GM12865 (cell line): Measurements from ENCODE around the gene KRT80.

Source experiments
- DNase-seq: peaks from one replicate; pipeline ENCODE4 v3.0.0; 2010; ENCODE audit warnings: low read depth
- H3K4me3 ChIP-seq: 2 replicates; pipeline ENCODE4 v1.5.1; 2011; ENCODE audit warnings: mild to moderate bottlenecking, low read depth, low read length, control low read depth
- CTCF ChIP-seq: IDR thresholded peaks from 2 replicates; pipeline ENCODE4 v1.5.1; 2011; ENCODE audit warnings: low read length, control low read depth, low read depth, inconsistent platforms; ENCODE audit not compliant: insufficient read depth; ENCODE audit errors: missing control alignments

KRT80 gene

GRCh38 chr12:52188658-52189057 lies 3.2 kb downstream of the KRT80 start:
- no peak overlapping the region for H3K4me3 ChIP-seq
- no peak for TF ChIP-seq CTCF

GRCh38 chr12:52187640-52188039 lies 4.2 kb downstream of the KRT80 start:
- no peak for DNase-seq
- TF ChIP-seq CTCF: no peak
- no peak overlapping the region for H3K4me3 ChIP-seq

More at GRCh38 chr12:52188658-52189057, 3.2 kb downstream of the KRT80 start:
- no peak for DNase-seq

GRCh38 chr12:52187206-52187605 lies 4.6 kb downstream of the KRT80 start:
- H3K4me3 ChIP-seq: no peak overlapping the region
- no peak for TF ChIP-seq CTCF
- no peak for DNase-seq

GRCh38 chr12:52186118-52186840 lies 5.5 kb downstream of the KRT80 start:
- no peak for DNase-seq
- no peak for TF ChIP-seq CTCF
- no peak overlapping the region for H3K4me3 ChIP-seq

GRCh38 chr12:52185400-52185967 lies 6.3 kb downstream of the KRT80 start:
- TF ChIP-seq CTCF: no peak
- no peak for DNase-seq
- no peak overlapping the region for H3K4me3 ChIP-seq

GRCh38 chr12:52184813-52185212 lies 7.0 kb downstream of the KRT80 start:
- no peak overlapping the region for H3K4me3 ChIP-seq
- TF ChIP-seq CTCF: no peak
- no peak for DNase-seq

- TF ChIP-seq CTCF: no peak
Measured at GRCh38 chr12:52183971-52184370, 7.8 kb downstream of the KRT80 start.

More at GRCh38 chr12:52183971-52184370, 7.8 kb downstream of the KRT80 start:
- H3K4me3 ChIP-seq: no peak overlapping the region
- no peak for DNase-seq
